ENCODE data around the gene RHEB. TPM values are rescaled to one million over a fixed set of nuclear protein-coding genes. Genes with fewer than 3 reads are reported as not detected.

Gene RHEB
- total RNA-seq, 1 donor from 2014 or later: 103 TPM

DNA sequence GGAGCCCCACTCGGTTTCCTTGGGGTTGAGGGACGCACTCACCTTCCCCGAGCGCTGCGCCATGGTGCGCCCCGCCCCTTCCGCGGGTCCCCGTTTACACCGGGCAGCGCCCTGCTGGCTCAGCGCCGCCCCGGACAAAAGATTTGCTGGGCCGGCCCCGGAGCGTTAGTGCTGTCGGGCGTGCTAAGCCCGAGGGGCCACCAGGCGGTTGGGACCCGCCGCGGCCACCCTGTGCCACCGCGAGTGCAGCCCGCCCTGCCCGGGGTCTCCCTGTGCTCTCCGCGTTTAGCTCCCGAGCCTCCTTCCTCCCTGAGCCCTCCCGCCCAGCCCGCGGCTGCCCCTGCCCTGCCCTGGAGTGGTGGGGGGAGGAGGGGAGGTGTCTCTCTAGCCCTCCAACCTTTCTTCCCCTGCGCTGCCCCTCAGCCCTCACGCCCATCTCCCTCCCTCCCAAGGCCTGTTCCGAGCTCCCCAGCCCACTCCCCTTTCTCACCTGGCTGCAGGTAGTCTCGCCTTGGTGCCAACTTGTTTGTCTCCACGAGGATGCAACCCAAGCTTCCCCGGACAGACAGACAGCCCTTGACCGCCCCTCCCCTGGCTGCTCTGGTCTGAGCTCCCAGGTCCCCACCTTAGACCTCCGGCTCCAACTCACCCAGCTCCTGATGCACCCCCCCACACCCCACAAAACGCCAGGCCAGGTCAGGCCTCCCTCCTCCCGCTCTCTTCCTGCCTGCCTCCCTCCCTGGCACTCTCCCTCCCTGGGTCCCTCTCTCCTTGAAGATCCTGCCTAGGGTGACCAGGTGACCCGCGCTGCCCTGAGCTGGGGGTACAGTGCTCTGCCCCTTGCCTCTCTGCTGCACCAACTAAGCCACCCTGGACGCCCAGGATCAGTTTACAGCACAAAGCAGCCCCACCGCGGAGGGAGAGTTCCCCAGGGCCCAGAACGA lies 79.6 kb downstream of the RHEB start, which contains the start of gene CRYGN:
Gene CRYGN, minus strand, starts transcription at position 287 of the 944 bp plus-strand sequence. Its CDS starts 224 bp downstream, at position 63.
- Histone ChIP-seq H3K27ac (no peak within 1 kb of the TSS), H3K4me1 (peaks cover 13% of the 10 kb centered on the region), H3K36me3 (no peaks in the 10 kb centered on the region), H3K27me3 (no peaks in the 10 kb centered on the region), H3K9me3 (no peaks in the 10 kb centered on the region), H3K4me3 (peak within 1 kb of the TSS; percentile 31)
- intact Hi-C loops (cut with DNase I): no loop called here
- DNase-seq: peak; percentile 58
- TF ChIP-seq, protein P1, sequence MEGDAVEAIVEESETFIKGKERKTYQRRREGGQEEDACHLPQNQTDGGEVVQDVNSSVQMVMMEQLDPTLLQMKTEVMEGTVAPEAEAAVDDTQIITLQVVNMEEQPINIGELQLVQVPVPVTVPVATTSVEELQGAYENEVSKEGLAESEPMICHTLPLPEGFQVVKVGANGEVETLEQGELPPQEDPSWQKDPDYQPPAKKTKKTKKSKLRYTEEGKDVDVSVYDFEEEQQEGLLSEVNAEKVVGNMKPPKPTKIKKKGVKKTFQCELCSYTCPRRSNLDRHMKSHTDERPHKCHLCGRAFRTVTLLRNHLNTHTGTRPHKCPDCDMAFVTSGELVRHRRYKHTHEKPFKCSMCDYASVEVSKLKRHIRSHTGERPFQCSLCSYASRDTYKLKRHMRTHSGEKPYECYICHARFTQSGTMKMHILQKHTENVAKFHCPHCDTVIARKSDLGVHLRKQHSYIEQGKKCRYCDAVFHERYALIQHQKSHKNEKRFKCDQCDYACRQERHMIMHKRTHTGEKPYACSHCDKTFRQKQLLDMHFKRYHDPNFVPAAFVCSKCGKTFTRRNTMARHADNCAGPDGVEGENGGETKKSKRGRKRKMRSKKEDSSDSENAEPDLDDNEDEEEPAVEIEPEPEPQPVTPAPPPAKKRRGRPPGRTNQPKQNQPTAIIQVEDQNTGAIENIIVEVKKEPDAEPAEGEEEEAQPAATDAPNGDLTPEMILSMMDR (IDR thresholded peaks at IDR 0.05): no peak
- ATAC-seq: peak; percentile 31

GRCh38 chr7:151438864-151439601 lies 80.7 kb downstream of the RHEB start:
- DNase-seq (peak; percentile 46), ATAC-seq (no peak)
- peaks cover 13% of the 10 kb centered on the region for H3K4me1 ChIP-seq
- no peaks in the 10 kb centered on the region for H3K27me3 ChIP-seq
- no peaks in the 10 kb centered on the region for H3K36me3 ChIP-seq
- no peak overlapping the region for H3K4me3 ChIP-seq
- H3K9me3 ChIP-seq: no peaks in the 10 kb centered on the region
- intact Hi-C loops (cut with DNase I): no loop called here
- H3K27ac ChIP-seq: no peak overlapping the region
- TF ChIP-seq, protein P1 (IDR thresholded peaks at IDR 0.05): no peak

DNA sequence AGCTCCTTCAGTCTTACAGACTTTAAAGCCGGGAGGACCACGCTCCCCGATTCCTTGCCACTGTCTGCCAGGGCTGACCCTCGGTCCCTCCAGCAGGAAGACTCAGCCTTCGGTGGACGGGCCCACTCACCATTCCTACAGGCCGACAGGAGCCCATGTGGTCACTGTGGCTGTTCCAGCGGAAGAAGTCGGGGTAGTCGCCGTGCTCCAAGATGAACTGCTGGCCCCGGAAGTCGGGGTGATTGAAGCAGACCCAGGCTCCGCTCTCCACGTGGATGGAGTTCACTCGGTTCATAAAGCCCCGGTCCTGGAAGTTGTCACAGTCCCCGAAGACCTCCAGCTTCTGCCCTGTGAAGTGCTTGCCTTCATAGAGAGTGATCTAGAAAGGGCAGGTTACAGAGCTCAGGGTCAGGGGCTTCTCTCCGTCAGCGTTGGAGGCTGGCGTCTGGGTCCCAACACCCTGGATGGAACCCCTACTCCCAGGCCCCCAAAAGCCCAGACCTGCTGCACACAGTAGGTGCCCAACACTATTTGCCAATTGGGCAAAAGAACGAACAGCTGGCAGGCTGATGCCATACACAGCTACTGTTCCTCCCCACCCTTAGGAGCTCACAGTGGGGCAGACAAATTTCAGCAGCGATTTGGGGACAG lies 81.7 kb downstream of the RHEB start:
- Histone ChIP-seq H3K9me3 (no peaks in the 10 kb centered on the region), H3K4me1 (peaks cover 13% of the 10 kb centered on the region), H3K4me3 (no peak overlapping the region), H3K27me3 (no peaks in the 10 kb centered on the region), H3K36me3 (no peaks in the 10 kb centered on the region), H3K27ac (no peak overlapping the region)
- ATAC-seq: no peak
- peak; percentile 47 for DNase-seq
- intact Hi-C loops (cut with DNase I): no loop called here
- TF ChIP-seq, protein P1 (IDR thresholded peaks at IDR 0.05): no peak

GRCh38 chr7:151437159-151437553 lies 82.5 kb downstream of the RHEB start:
- intact Hi-C loops (cut with DNase I): no loop called here
- DNase-seq (peak; percentile 41), ATAC-seq (no peak)
- Histone ChIP-seq H3K36me3 (no peaks in the 10 kb centered on the region), H3K27ac (no peak overlapping the region), H3K9me3 (no peaks in the 10 kb centered on the region), H3K27me3 (no peaks in the 10 kb centered on the region), H3K4me3 (no peak overlapping the region), H3K4me1 (peaks cover 13% of the 10 kb centered on the region)
- TF ChIP-seq, protein P1 (IDR thresholded peaks at IDR 0.05): no peak

GRCh38 chr7:151436446-151437158 lies 83.1 kb downstream of the RHEB start:
- peak overlapping the region; percentile 47 for H3K27ac ChIP-seq
- no peak for ATAC-seq
- no peaks in the 10 kb centered on the region for H3K36me3 ChIP-seq
- TF ChIP-seq, protein P1 (IDR thresholded peaks at IDR 0.05): no peak
- peaks cover 13% of the 10 kb centered on the region for H3K4me1 ChIP-seq
- H3K4me3 ChIP-seq: no peak overlapping the region
- DNase-seq: peak; percentile 53
- no peaks in the 10 kb centered on the region for H3K27me3 ChIP-seq
- intact Hi-C loops (cut with DNase I): no loop called here
- no peaks in the 10 kb centered on the region for H3K9me3 ChIP-seq

Data from upper lobe of right lung (tissue), 1 donor.